ENCODE results near the gene CCDC187. TPM values are rescaled to one million over a fixed set of nuclear protein-coding genes. Genes with fewer than 3 reads are reported as not detected.

The CCDC187 gene
- total RNA-seq, 5 donors from 2014 or later (not counting 1 experiment from before 2014, with no cell fraction given) = 0.07 to 0.20 (median 0.09) TPM; not detected in 1

- H3K27ac ChIP-seq (ENCODE audit: low read length) = no peak overlapping the region
Observed at GRCh38 chr9:136318776-136319241, 14.9 kb upstream of the CCDC187 start.

DNA sequence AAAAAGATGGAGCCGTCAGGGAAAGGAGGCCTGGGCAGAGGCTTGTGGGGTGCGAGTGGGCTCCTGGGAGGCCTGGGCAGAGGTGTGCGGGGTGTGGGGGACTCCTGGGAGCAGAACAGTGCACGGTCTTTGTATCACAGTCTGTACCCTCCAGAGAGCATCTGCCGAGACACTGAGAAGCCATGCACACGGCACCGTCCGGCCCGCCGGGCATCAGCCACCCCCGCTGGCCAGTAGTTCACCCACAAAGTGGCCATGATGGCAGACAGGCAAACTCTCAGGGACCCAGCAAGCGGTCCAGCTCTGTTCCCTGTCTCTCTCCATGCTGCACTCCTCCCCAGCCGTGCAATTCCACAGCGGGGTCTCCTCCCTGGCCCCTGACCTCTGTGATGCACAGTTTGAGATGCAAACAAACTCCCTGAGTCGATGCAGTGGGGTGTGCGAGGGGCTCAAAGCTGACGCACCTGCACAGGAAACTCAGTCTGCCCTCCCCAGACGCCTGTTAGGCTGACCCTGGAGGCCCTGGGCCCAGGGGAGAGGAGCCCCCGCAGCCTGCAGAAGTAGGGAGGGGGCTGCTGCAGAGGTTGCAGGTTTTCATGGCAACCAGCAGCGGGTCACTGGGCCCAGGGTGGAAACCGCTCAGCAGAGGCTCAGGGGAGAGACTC is 14.3 kb upstream of the CCDC187 start:
- no peak overlapping the region for H3K4me3 Mint-ChIP-seq

More at GRCh38 chr9:136318776-136319241, 14.9 kb upstream of the CCDC187 start:
- Histone ChIP-seq H3K4me3 (ENCODE audit: control insufficient read depth in 1 of 2, extremely low read depth in 1 of 2, low read length in 1 of 2) (no peak overlapping the region), H3K4me1 (ENCODE audit: control insufficient read depth in 1 of 2, extremely low read depth in 1 of 2, insufficient read depth in 2 of 2, low read length in 2 of 2) (peaks cover 0 to 31% of the 10 kb centered on the region in 2 experiments), H3K36me3 (ENCODE audit: control insufficient read depth in 2 of 2, extremely low read depth in 1 of 2, insufficient read depth in 1 of 2, low read length in 1 of 2) (no peaks in the 10 kb centered on the region), H3K9me3 (no peaks in the 10 kb centered on the region), H3K27me3 (replicated peaks in 1 of 2; ENCODE audit: control insufficient read depth in 2 of 2, extremely low read depth in 1 of 2, insufficient read depth in 2 of 2, low read length in 1 of 2) (peaks cover 0 to 6% of the 10 kb centered on the region in 2 experiments)
- ATAC-seq (replicated peaks in 1 of 4) (no peak), DNase-seq (no peak)
- Mint-ChIP-seq H3K4me3 (no peak overlapping the region), H3K27me3 (peaks cover 0 to 3% of the 10 kb centered on the region in 2 donors), H3K36me3 (no peaks in the 10 kb centered on the region), H3K27ac (no peak overlapping the region), H3K4me1 (peaks cover 0 to 5% (median 4%) of the 10 kb centered on the region in 3 donors), H3K9me3 (peaks cover 0 to 5% (median 4%) of the 10 kb centered on the region in 3 donors)
- ChIA-PET CTCF (no interaction called here), POLR2A (no interaction called here)
- WGBS (ENCODE audit: insufficient coverage) = 85% methylated on average over 15 of the region's 16 CpGs

GRCh38 chr9:136317695-136318094 is 13.8 kb upstream of the CCDC187 start:
- no peak overlapping the region for H3K4me3 Mint-ChIP-seq
- H3K4me3 ChIP-seq (ENCODE audit: control insufficient read depth in 1 of 2, extremely low read depth in 1 of 2, low read length in 1 of 2) = no peak overlapping the region
- DNase-seq (no peak), ATAC-seq (replicated peaks in 1 of 4) (no peak)
- peaks cover 0 to 26% of the 10 kb centered on the region in 2 experiments for H3K4me1 ChIP-seq (ENCODE audit: control insufficient read depth in 1 of 2, extremely low read depth in 1 of 2, insufficient read depth in 2 of 2, low read length in 2 of 2)
- peaks cover 0 to 5% (median 4%) of the 10 kb centered on the region in 3 donors for H3K4me1 Mint-ChIP-seq
- H3K36me3 Mint-ChIP-seq = no peaks in the 10 kb centered on the region
- no peak overlapping the region for H3K27ac Mint-ChIP-seq
- no peaks in the 10 kb centered on the region for H3K9me3 ChIP-seq
- peaks cover 0 to 3% of the 10 kb centered on the region in 2 donors for H3K27me3 Mint-ChIP-seq
- WGBS (ENCODE audit: insufficient coverage) = 93% methylated on average over 16 of the region's 16 CpGs
- ChIA-PET CTCF (no interaction called here), POLR2A (no interaction called here)
- H3K27ac ChIP-seq (ENCODE audit: low read length) = no peak overlapping the region
- peaks cover 0 to 5% (median 4%) of the 10 kb centered on the region in 3 donors for H3K9me3 Mint-ChIP-seq
- H3K27me3 ChIP-seq (replicated peaks in 1 of 2; ENCODE audit: control insufficient read depth in 2 of 2, extremely low read depth in 1 of 2, insufficient read depth in 2 of 2, low read length in 1 of 2) = peaks cover 0 to 3% of the 10 kb centered on the region in 2 experiments
- no peaks in the 10 kb centered on the region for H3K36me3 ChIP-seq (ENCODE audit: control insufficient read depth in 2 of 2, extremely low read depth in 1 of 2, insufficient read depth in 1 of 2, low read length in 1 of 2)

More for the DNA sequence above, 14.3 kb upstream of the CCDC187 start:
- CTCF ChIA-PET = no interaction called here
- peaks cover 0 to 5% (median 4%) of the 10 kb centered on the region in 3 donors for H3K4me1 Mint-ChIP-seq
- H3K27ac Mint-ChIP-seq = no peak overlapping the region
- POLR2A ChIA-PET = no interaction called here
- ATAC-seq (replicated peaks in 1 of 4) (no peak), DNase-seq (no peak)
- H3K9me3 Mint-ChIP-seq = peaks cover 0 to 5% (median 4%) of the 10 kb centered on the region in 3 donors
- no peak overlapping the region for H3K27ac ChIP-seq (ENCODE audit: low read length)
- H3K27me3 Mint-ChIP-seq = peaks cover 0 to 3% of the 10 kb centered on the region in 2 donors
- peaks cover 0 to 6% of the 10 kb centered on the region in 2 experiments for H3K27me3 ChIP-seq (replicated peaks in 1 of 2; ENCODE audit: control insufficient read depth in 2 of 2, extremely low read depth in 1 of 2, insufficient read depth in 2 of 2, low read length in 1 of 2)
- no peaks in the 10 kb centered on the region for H3K9me3 ChIP-seq
- H3K4me1 ChIP-seq (ENCODE audit: control insufficient read depth in 1 of 2, extremely low read depth in 1 of 2, insufficient read depth in 2 of 2, low read length in 2 of 2) = peaks cover 0 to 28% of the 10 kb centered on the region in 2 experiments
- H3K4me3 ChIP-seq (ENCODE audit: control insufficient read depth in 1 of 2, extremely low read depth in 1 of 2, low read length in 1 of 2) = no peak overlapping the region
- no peaks in the 10 kb centered on the region for H3K36me3 Mint-ChIP-seq
- WGBS (ENCODE audit: insufficient coverage) = 70% methylated on average over 18 of the region's 21 CpGs
- H3K36me3 ChIP-seq (ENCODE audit: control insufficient read depth in 2 of 2, extremely low read depth in 1 of 2, insufficient read depth in 1 of 2, low read length in 1 of 2) = no peaks in the 10 kb centered on the region

DNA sequence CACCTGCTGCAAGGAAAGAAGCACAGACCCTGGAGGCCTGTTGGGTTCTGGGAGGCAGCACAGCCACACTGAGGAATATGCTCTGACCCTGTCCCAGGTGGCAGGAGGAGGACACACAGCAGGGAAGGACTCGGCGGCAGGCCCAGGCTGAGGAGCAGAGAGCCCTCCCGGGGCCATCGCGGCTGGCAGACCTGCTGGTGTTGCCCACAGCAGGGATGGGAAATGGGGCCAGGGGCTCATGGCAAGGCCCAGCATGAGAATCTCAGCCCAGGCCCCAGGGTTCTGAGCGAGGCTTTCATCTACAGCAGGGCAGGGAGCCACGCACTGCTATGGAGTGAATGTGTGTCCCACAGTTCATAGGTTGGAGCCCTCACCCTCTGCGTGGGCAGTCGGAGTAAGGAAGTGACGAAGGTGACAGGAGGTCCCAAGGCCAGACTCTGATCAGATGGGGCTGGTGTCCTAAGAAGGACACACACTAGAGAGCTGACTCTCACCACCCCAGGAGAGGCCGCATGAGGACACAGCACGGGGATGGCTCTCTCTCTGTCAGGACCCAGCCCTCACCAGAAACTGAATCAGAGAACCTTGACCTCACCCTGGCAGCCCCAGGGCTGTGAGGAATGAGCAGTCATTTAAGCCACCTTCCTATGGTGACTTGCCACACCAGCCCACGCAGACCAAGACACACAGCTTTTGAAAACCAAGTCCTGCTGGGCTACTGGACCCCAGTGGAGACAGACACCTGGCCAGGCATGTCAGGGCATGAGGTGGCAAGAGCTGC is 13.2 kb upstream of the CCDC187 start:
- Mint-ChIP-seq H3K27ac (no peak overlapping the region), H3K27me3 (peaks cover 0 to 3% of the 10 kb centered on the region in 2 donors), H3K36me3 (no peaks in the 10 kb centered on the region), H3K4me3 (no peak overlapping the region), H3K9me3 (peaks cover 0 to 5% (median 4%) of the 10 kb centered on the region in 3 donors), H3K4me1 (peaks cover 0 to 5% (median 4%) of the 10 kb centered on the region in 3 donors)
- ChIA-PET POLR2A (no interaction called here), CTCF (no interaction called here)
- H3K36me3 ChIP-seq (ENCODE audit: control insufficient read depth in 2 of 2, extremely low read depth in 1 of 2, insufficient read depth in 1 of 2, low read length in 1 of 2) = no peaks in the 10 kb centered on the region
- no peaks in the 10 kb centered on the region for H3K9me3 ChIP-seq
- H3K4me3 ChIP-seq (ENCODE audit: control insufficient read depth in 1 of 2, extremely low read depth in 1 of 2, low read length in 1 of 2) = no peak overlapping the region
- peaks cover 0 to 3% of the 10 kb centered on the region in 2 experiments for H3K27me3 ChIP-seq (replicated peaks in 1 of 2; ENCODE audit: control insufficient read depth in 2 of 2, extremely low read depth in 1 of 2, insufficient read depth in 2 of 2, low read length in 1 of 2)
- no peak for DNase-seq
- H3K27ac ChIP-seq (ENCODE audit: low read length) = peak overlapping the region; percentile 58
- WGBS (ENCODE audit: insufficient coverage) = 95% methylated on average over 13 of the region's 13 CpGs
- no peak for ATAC-seq (replicated peaks in 1 of 4)
- peaks cover 0 to 26% of the 10 kb centered on the region in 2 experiments for H3K4me1 ChIP-seq (ENCODE audit: control insufficient read depth in 1 of 2, extremely low read depth in 1 of 2, insufficient read depth in 2 of 2, low read length in 2 of 2)

- peak overlapping the region; percentile 58 for H3K27ac ChIP-seq (ENCODE audit: low read length)
- H3K27me3 Mint-ChIP-seq = peaks cover 0 to 3% of the 10 kb centered on the region in 2 donors
- no peak overlapping the region for H3K4me3 ChIP-seq (ENCODE audit: control insufficient read depth in 1 of 2, extremely low read depth in 1 of 2, low read length in 1 of 2)
- H3K27ac Mint-ChIP-seq = peak overlapping the region; percentile 6 to 76
- 45% methylated on average over 22 of the region's 23 CpGs for WGBS (ENCODE audit: insufficient coverage)
- H3K4me3 Mint-ChIP-seq = no peak overlapping the region
- ChIA-PET POLR2A (no interaction called here), CTCF (interaction anchor here in 1 of 2 donors (0.7 kb wide), 1 partner anchor 47 kb away, joined by 4 read pairs; no protein-coding TSS in a partner anchor)
- no peaks in the 10 kb centered on the region for H3K9me3 ChIP-seq
- no peaks in the 10 kb centered on the region for H3K36me3 Mint-ChIP-seq
- H3K27me3 ChIP-seq (replicated peaks in 1 of 2; ENCODE audit: control insufficient read depth in 2 of 2, extremely low read depth in 1 of 2, insufficient read depth in 2 of 2, low read length in 1 of 2) = peaks cover 0 to 11% of the 10 kb centered on the region in 2 experiments
- H3K4me1 ChIP-seq (ENCODE audit: control insufficient read depth in 1 of 2, extremely low read depth in 1 of 2, insufficient read depth in 2 of 2, low read length in 2 of 2) = peaks cover 0 to 33% of the 10 kb centered on the region in 2 experiments
- peaks cover 0 to 5% (median 4%) of the 10 kb centered on the region in 3 donors for H3K4me1 Mint-ChIP-seq
- peak in 30 of 35 experiments; percentile 8 to 74 (median 50) for DNase-seq
- H3K36me3 ChIP-seq (ENCODE audit: control insufficient read depth in 2 of 2, extremely low read depth in 1 of 2, insufficient read depth in 1 of 2, low read length in 1 of 2) = no peaks in the 10 kb centered on the region
- H3K9me3 Mint-ChIP-seq = peaks cover 0 to 5% (median 4%) of the 10 kb centered on the region in 3 donors
- ATAC-seq (replicated peaks in 1 of 4) = peak in 3 of 4 experiments; percentile 22 to 45 (median 34)
Observed at GRCh38 chr9:136316271-136316751, 12.4 kb upstream of the CCDC187 start.

GRCh38 chr9:136314944-136315343 is 11.1 kb upstream of the CCDC187 start:
- Mint-ChIP-seq H3K36me3 (no peaks in the 10 kb centered on the region), H3K27ac (peak overlapping the region in 1 of 2 donors; percentile 55), H3K4me3 (no peak overlapping the region), H3K9me3 (peaks cover 0 to 5% (median 4%) of the 10 kb centered on the region in 3 donors), H3K4me1 (peaks cover 0 to 5% (median 4%) of the 10 kb centered on the region in 3 donors), H3K27me3 (peaks cover 0 to 3% of the 10 kb centered on the region in 2 donors)
- POLR2A ChIA-PET = no interaction called here
- ATAC-seq (replicated peaks in 1 of 4) (no peak), DNase-seq (no peak)
- CTCF ChIA-PET = no interaction called here
- Histone ChIP-seq H3K9me3 (no peaks in the 10 kb centered on the region), H3K36me3 (ENCODE audit: control insufficient read depth in 2 of 2, extremely low read depth in 1 of 2, insufficient read depth in 1 of 2, low read length in 1 of 2) (no peaks in the 10 kb centered on the region), H3K4me3 (ENCODE audit: control insufficient read depth in 1 of 2, extremely low read depth in 1 of 2, low read length in 1 of 2) (no peak overlapping the region), H3K27me3 (replicated peaks in 1 of 2; ENCODE audit: control insufficient read depth in 2 of 2, extremely low read depth in 1 of 2, insufficient read depth in 2 of 2, low read length in 1 of 2) (peaks cover 0 to 24% of the 10 kb centered on the region in 2 experiments), H3K4me1 (ENCODE audit: control insufficient read depth in 1 of 2, extremely low read depth in 1 of 2, insufficient read depth in 2 of 2, low read length in 2 of 2) (peaks cover 0 to 38% of the 10 kb centered on the region in 2 experiments), H3K27ac (ENCODE audit: low read length) (no peak overlapping the region)
- WGBS (ENCODE audit: insufficient coverage) = 88% methylated on average over 4 of the region's 4 CpGs

Measured in T-cell (primary cell).